HG02763 (cell line): ENCODE measurements around the gene ARL15.
"Not testable (repeated sequence)": the region's sequence is repeated elsewhere in the genome, so short reads cannot be mapped to it uniquely, and the experiment has no call there.

Source experiments
- ATAC-seq: cut with Tn5 transposase; IDR thresholded peaks from one replicate; pipeline ENCODE4 v1.9.1; 2021; ENCODE audit warnings: mild to moderate bottlenecking, moderate library complexity; ENCODE audit not compliant: unreplicated experiment

ARL15 gene

GRCh38 chr5:54310433-54311175 lies at the start of gene ARL15:
TSS of gene ARL15 (minus strand) at chr5:54310573.
- ATAC-seq, result peak; percentile 98

GRCh38 chr5:54360089-54360488 lies 49.7 kb upstream of the ARL15 start:
- no peak for ATAC-seq

GRCh38 chr5:54357408-54358058 lies 47.2 kb upstream of the ARL15 start:
- no peak for ATAC-seq

GRCh38 chr5:54353933-54354564 lies 43.7 kb upstream of the ARL15 start:
- ATAC-seq, result not testable (repeated sequence)

GRCh38 chr5:54352580-54352979 lies 42.2 kb upstream of the ARL15 start:
- not testable (repeated sequence) for ATAC-seq

- ATAC-seq, result no peak
These were observed 37.0 kb upstream of the ARL15 start for GRCh38 chr5:54347221-54347865.

- ATAC-seq, result no peak
These were observed 34.3 kb upstream of the ARL15 start for GRCh38 chr5:54344653-54345052.

- ATAC-seq, result no peak
These were observed 31.6 kb upstream of the ARL15 start for GRCh38 chr5:54341971-54342370.

GRCh38 chr5:54337523-54337922 lies 27.1 kb upstream of the ARL15 start:
- no peak for ATAC-seq

- ATAC-seq, result no peak
These were observed 22.3 kb upstream of the ARL15 start for GRCh38 chr5:54332720-54333119.

GRCh38 chr5:54329731-54330709 lies 19.6 kb upstream of the ARL15 start:
- no peak for ATAC-seq

- no peak for ATAC-seq
These were observed 16.4 kb upstream of the ARL15 start for GRCh38 chr5:54326662-54327270.

- ATAC-seq, result no peak
These were observed 15.4 kb upstream of the ARL15 start for GRCh38 chr5:54325610-54326311.

GRCh38 chr5:54325272-54325609 lies 14.9 kb upstream of the ARL15 start:
- no peak for ATAC-seq

- ATAC-seq, result no peak
These were observed 14.4 kb upstream of the ARL15 start for GRCh38 chr5:54324651-54325271.

- ATAC-seq, result no peak
These were observed 13.1 kb upstream of the ARL15 start for GRCh38 chr5:54323495-54323894.

- no peak for ATAC-seq
These were observed 9.9 kb upstream of the ARL15 start for GRCh38 chr5:54320256-54320655.

- ATAC-seq, result no peak
These were observed 7.3 kb upstream of the ARL15 start for GRCh38 chr5:54317511-54318260.
